Activated CD4-positive, alpha-beta T cell treated with anti-CD3 and anti-CD28 coated beads, Interleukin-2, amount 50 U/mL, for 48 hours (primary cell): ENCODE results near the gene TOMT.
"Not testable (repeated sequence)": the region's sequence is repeated elsewhere in the genome, so short reads cannot be mapped to it uniquely, and the experiment has no call there.

Source experiments
- DNase-seq, 2 experiments: peaks; one replicate each; pipeline ENCODE4 v3.0.0-alpha.2; 2020

Gene TOMT

DNA sequence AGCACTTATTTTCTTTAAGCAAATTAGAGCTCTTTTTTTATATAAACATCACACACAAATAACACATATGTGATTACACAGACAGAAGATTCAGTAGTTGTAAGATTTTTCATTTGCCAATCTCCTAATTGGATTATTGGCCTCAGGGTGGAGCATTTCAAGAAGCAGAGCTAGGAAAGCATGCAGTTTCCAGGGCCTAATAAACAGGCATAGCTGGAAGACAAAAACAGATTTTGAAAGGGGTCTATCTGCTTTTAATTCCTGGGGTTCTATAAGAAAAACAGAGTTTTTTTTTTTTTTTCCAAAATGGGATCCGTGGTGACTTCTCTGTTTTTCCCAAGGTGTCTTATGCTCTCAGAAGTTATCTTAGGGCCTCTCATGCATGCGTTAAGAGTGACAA, 22.2 kb downstream of the TOMT start:
- DNase-seq, result no peak

GRCh38 chr11:72129381-72129780, 23.7 kb downstream of the TOMT start:
- DNase-seq, result no peak

- no peak for DNase-seq
Measured at GRCh38 chr11:72132646-72133045, 26.9 kb downstream of the TOMT start.

- not testable (repeated sequence) for DNase-seq
Measured at GRCh38 chr11:72135473-72135872, 29.7 kb downstream of the TOMT start, which contains the start of gene FOLR3. Gene FOLR3 (plus strand): TSS chr11:72135725. CDS start chr11:72135953, 228 bp downstream.

DNA sequence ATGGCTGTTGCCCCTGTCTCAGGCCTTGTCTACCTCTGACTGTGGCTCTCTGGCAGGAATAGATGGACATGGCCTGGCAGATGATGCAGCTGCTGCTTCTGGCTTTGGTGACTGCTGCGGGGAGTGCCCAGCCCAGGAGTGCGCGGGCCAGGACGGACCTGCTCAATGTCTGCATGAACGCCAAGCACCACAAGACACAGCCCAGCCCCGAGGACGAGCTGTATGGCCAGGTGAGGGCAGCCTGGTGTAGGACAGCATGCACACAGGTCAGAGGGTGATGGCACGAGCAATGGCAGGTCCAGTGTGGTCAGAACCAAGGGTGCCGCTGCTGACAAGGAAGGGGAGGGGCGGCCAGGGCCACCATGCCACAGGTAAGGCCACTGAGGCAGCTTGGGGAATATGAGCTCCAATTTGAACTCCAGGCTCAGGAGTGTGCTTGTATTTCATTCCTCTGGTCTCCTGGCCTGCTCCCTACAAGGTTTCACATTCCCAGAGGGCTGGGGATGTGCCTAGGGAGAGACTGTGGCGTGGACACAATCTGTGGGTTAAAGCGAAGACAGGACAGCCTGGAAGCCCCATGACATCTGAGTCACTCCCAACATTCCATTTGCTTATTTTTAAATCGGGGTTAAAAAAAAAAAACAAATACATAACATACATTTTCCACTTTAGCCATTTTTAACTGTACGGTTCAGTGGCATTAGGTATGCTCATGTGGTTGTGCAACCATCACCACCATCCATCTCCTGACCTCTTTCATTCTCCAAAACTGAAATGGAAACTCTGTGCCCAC, 30.4 kb downstream of the TOMT start:
- DNase-seq, result no peak

GRCh38 chr11:72136684-72137262, 31.0 kb downstream of the TOMT start:
- no peak for DNase-seq

DNA sequence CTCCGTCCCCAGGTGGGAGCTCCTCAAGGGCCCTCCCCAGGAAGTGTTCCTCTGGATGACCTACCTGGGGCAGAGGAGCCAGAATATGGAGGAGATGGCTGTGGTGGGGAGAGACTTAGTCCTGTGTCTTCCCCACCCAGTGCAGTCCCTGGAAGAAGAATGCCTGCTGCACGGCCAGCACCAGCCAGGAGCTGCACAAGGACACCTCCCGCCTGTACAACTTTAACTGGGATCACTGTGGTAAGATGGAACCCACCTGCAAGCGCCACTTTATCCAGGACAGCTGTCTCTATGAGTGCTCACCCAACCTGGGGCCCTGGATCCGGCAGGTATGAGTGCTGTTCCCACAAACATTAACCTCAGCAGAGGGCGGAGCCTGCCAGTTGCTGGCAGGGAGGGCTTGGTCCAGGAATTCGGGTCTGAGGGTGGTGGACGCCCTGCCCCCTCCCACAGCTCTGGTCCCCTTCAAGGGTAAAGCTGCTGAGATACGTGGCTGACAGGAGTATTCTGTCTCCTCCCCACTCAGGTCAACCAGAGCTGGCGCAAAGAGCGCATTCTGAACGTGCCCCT, 33.2 kb downstream of the TOMT start:
- no peak for DNase-seq

GRCh38 chr11:72139500-72139899, 33.8 kb downstream of the TOMT start:
- DNase-seq, result no peak

GRCh38 chr11:72140661-72141060, 34.9 kb downstream of the TOMT start:
- no peak for DNase-seq

GRCh38 chr11:72141066-72141465, 35.3 kb downstream of the TOMT start:
- peak; percentile 29 to 45 for DNase-seq

DNA sequence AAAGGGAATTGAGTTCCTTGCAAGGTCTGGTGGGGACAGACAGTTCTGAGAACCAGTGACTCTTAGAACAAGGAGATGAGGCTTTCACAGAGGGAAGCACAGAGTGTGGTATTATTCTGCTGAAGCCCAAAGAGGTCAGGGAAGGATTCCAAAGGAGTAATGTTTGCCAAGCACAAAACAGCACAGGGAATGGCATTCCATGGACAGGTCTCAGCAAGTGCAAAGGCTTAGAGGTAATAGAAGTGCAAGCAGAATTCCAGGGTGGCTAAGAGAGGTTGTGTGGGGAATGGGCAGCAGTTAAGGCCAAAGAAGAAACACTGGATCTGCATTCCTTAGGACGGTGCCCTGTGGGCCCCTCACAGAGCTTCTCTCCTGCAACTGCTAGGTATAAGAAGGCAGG, 36.4 kb downstream of the TOMT start:
- not testable (repeated sequence) for DNase-seq

- DNase-seq, result not testable (repeated sequence)
Measured at GRCh38 chr11:72142543-72142942, 36.8 kb downstream of the TOMT start.

- DNase-seq, result no peak
Measured at GRCh38 chr11:72144807-72145565, 39.3 kb downstream of the TOMT start.

- DNase-seq, result no peak
Measured at GRCh38 chr11:72146625-72147024, 40.9 kb downstream of the TOMT start.

DNA sequence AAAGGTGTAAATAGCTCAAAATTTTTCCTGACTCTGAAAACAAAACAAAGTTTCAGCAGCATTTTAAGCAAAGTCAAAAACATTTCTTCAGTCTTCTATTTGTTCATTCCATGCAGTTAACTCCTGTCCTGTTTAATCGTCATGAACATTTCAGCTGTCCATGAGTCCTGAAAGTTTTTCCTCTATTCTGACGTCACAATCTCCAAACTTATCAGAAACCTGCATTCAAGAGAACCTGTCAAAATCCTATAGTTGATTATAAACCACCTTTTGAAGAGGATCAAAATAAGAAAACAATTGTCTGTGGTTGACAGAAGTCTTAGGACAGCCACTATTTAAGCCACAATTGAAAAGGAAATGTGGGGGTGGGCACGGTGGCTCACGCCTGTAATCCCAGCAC, 45.2 kb downstream of the TOMT start:
- DNase-seq, result no peak

- DNase-seq, result not testable (repeated sequence)
Measured at GRCh38 chr11:72153874-72154273, 48.1 kb downstream of the TOMT start.

DNA sequence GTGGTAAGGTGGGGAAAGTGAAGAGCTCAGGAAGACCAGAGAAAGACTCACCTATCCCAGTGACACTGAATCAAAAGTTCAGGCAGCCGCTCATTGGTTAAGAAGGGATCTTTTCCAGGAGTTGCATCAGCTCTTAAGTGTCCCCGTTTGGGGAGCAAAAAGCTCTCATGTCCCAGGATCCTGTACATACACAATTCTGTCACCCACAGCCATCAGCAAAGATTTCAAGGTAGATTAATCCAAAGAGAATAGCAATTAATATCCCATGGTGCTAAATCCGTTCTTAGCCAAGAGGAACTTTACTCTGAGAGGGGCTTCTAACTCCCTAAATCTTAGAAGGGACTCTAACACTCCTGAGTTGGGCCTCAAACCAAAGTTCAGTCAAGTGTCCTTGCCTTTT, 49.1 kb downstream of the TOMT start:
- DNase-seq, result no peak

GRCh38 chr11:72155751-72156150, 50.0 kb downstream of the TOMT start:
- DNase-seq, result no peak

DNA sequence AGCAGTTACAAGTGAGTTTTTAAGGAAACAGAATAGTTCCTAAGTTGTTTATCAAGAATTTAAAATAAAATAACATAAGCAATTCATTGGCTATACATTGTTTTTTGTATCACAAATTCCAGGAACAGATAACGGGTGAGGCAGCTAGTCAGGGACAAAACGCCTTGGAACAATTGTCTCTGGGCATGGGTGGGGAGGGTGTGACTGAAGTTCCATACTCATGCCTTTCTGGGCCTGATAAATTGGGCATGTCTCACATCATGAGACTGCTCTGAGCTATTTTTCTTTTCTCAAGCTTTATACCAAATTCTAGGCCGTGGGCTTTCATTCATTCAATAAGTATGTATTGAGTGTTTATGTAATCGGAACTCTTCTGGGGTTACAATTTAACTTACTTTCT, 51.4 kb downstream of the TOMT start:
- no peak for DNase-seq
